ENCODE results near the gene CD40.

CD40 gene

DNA sequence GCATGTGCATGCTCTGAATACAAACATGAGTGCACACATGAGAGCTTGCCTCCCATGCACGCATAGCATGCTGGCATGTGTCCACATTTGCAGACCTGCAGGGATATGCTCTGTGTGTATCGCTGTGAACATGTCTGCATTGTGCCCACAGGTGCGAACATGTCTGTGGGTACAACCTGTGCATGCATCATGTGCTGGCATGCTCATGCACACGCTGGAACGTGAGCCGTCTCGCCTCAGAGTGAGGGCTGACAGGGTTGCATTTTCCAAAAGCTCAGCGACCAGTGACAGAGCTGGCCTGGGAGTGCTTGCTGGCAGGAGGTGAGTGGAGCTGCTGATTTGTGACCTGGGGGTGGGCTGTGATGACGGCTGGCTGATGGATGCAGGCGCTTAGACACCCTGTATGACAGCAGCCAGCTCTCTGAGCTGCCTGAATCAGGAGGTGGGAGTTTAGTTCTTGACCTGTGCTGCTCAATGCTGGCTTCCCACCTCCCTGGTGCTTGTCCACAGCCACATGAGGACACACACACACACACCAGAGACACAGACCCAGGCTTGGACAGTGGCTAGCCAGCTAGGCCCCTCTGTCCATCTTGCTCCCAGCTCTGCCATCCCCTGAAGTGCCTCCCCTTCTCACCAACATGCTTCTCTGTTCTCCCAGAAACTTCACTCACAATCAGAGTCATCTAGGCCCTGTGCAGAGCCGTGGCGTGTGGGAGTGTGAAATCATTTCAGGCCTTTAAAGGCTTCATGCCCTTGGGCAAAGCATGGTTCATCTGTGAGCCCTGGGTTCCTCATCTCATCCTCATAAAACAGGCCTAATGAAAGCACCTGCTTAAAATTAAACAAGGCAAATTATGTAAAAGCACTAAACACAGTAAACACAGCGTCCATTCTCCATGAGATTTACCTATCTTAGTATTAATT lies 51.4 kb downstream of the CD40 start:
- Histone ChIP-seq H3K9ac (ENCODE audit: low read depth, low read length) (no peak overlapping the region), H3K4me3 (ENCODE audit: low read depth in 1 of 2, low read length in 2 of 2) (no peak overlapping the region), H3K4me2 (ENCODE audit: insufficient read depth, low read length) (no peak overlapping the region), H3K9me3 (ENCODE audit: insufficient read depth, low read length, severe bottlenecking) (no peaks in the 10 kb centered on the region), H3K4me1 (ENCODE audit: insufficient read depth, low read length) (no peaks in the 10 kb centered on the region), H3K27ac (ENCODE audit: low read length) (no peak overlapping the region), H3K27me3 (ENCODE audit: insufficient read depth, low read length, poor library complexity) (peaks cover 5% of the 10 kb centered on the region), H2AFZ (ENCODE audit: low read depth, low read length) (no peak overlapping the region), H3K36me3 (ENCODE audit: insufficient read depth, low read length) (no peaks in the 10 kb centered on the region), H3K79me2 (ENCODE audit: insufficient read depth, low read length) (no peaks in the 10 kb centered on the region), H4K20me1 (ENCODE audit: insufficient read depth, low read length) (0 out of 2 replicates have a peak, but pooled peaks cover 8% of the 10 kb centered on the region)
- no peak for DNase-seq
- no peak for ATAC-seq (ENCODE audit: insufficient read depth, low read depth)
- TF ChIP-seq EZH2 (IDR thresholded peaks at IDR 0.05; ENCODE audit: borderline replicate concordance, low read depth, low read length, severe bottlenecking) = no peak
- TF ChIP-seq, protein P1, sequence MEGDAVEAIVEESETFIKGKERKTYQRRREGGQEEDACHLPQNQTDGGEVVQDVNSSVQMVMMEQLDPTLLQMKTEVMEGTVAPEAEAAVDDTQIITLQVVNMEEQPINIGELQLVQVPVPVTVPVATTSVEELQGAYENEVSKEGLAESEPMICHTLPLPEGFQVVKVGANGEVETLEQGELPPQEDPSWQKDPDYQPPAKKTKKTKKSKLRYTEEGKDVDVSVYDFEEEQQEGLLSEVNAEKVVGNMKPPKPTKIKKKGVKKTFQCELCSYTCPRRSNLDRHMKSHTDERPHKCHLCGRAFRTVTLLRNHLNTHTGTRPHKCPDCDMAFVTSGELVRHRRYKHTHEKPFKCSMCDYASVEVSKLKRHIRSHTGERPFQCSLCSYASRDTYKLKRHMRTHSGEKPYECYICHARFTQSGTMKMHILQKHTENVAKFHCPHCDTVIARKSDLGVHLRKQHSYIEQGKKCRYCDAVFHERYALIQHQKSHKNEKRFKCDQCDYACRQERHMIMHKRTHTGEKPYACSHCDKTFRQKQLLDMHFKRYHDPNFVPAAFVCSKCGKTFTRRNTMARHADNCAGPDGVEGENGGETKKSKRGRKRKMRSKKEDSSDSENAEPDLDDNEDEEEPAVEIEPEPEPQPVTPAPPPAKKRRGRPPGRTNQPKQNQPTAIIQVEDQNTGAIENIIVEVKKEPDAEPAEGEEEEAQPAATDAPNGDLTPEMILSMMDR (IDR thresholded peaks at IDR 0.05; ENCODE audit: borderline replicate concordance, extremely low read depth, low read length, poor library complexity, severe bottlenecking) = no peak

DNA sequence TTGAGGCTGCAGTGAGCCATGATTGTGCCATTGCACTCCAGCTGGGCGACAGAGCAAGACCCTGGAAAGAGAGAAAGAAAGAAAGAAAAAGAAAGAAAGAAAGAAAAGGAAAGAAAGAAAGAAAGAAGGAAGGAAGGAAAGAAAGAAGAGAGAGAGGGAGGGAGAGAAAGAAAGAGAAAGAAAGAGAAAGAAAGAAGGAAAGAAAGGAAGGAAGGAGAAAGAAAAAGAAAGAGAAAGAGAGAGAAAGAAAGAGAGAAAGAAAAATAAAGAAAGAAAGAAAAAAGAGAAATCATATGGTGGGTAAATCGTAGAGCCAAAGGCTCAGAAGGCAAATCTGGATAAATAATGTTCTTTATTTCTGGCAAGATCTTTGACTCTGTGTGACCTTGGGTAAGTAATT lies 53.4 kb downstream of the CD40 start:
- Histone ChIP-seq H3K79me2 (ENCODE audit: insufficient read depth, low read length) (no peaks in the 10 kb centered on the region), H3K4me2 (ENCODE audit: insufficient read depth, low read length) (no peak overlapping the region), H3K27ac (ENCODE audit: low read length) (no peak overlapping the region), H3K9ac (ENCODE audit: low read depth, low read length) (no peak overlapping the region), H3K36me3 (ENCODE audit: insufficient read depth, low read length) (no peaks in the 10 kb centered on the region), H3K9me3 (ENCODE audit: insufficient read depth, low read length, severe bottlenecking) (no peaks in the 10 kb centered on the region), H4K20me1 (ENCODE audit: insufficient read depth, low read length) (peaks cover 9% of the 10 kb centered on the region; the same call in 1 of the 2 replicates), H3K4me3 (ENCODE audit: low read depth in 1 of 2, low read length in 2 of 2) (no peak overlapping the region), H3K4me1 (ENCODE audit: insufficient read depth, low read length) (no peaks in the 10 kb centered on the region), H3K27me3 (ENCODE audit: insufficient read depth, low read length, poor library complexity) (peaks cover 11% of the 10 kb centered on the region), H2AFZ (ENCODE audit: low read depth, low read length) (no peak overlapping the region)
- TF ChIP-seq EZH2 (IDR thresholded peaks at IDR 0.05; ENCODE audit: borderline replicate concordance, low read depth, low read length, severe bottlenecking) = no peak
- TF ChIP-seq, protein P1 (IDR thresholded peaks at IDR 0.05; ENCODE audit: borderline replicate concordance, extremely low read depth, low read length, poor library complexity, severe bottlenecking) = no peak
- no peak for ATAC-seq (ENCODE audit: insufficient read depth, low read depth)
- no peak for DNase-seq

DNA sequence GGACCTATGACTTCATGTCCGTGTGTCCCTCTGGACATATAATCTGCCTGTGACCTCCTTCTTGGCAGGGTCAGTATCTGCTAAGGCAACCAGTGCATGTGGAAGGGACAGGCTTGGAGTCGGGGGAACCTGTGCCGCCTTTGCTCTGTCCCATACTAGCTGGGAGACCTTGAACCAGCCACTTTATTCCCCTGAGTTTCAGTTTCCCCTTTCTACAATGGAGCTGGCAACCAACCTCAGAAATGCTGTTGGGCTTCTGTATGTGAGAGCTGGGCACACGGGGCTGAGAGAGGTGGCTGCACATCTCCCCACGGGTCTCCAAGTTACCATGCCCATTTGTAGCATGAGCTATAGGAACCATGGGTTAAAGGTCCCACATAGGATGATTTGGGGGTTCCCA lies 53.8 kb downstream of the CD40 start:
- Histone ChIP-seq H3K27ac (ENCODE audit: low read length) (no peak overlapping the region), H3K9me3 (ENCODE audit: insufficient read depth, low read length, severe bottlenecking) (no peaks in the 10 kb centered on the region), H2AFZ (ENCODE audit: low read depth, low read length) (no peak overlapping the region), H3K27me3 (ENCODE audit: insufficient read depth, low read length, poor library complexity) (peaks cover 11% of the 10 kb centered on the region), H3K36me3 (ENCODE audit: insufficient read depth, low read length) (no peaks in the 10 kb centered on the region), H3K9ac (ENCODE audit: low read depth, low read length) (no peak overlapping the region), H4K20me1 (ENCODE audit: insufficient read depth, low read length) (peaks cover 12% of the 10 kb centered on the region), H3K79me2 (ENCODE audit: insufficient read depth, low read length) (no peaks in the 10 kb centered on the region), H3K4me3 (ENCODE audit: low read depth in 1 of 2, low read length in 2 of 2) (no peak overlapping the region), H3K4me1 (ENCODE audit: insufficient read depth, low read length) (no peaks in the 10 kb centered on the region), H3K4me2 (ENCODE audit: insufficient read depth, low read length) (no peak overlapping the region)
- no peak for TF ChIP-seq EZH2 (IDR thresholded peaks at IDR 0.05; ENCODE audit: borderline replicate concordance, low read depth, low read length, severe bottlenecking)
- TF ChIP-seq, protein P1 (IDR thresholded peaks at IDR 0.05; ENCODE audit: borderline replicate concordance, extremely low read depth, low read length, poor library complexity, severe bottlenecking) = no peak
- ATAC-seq (ENCODE audit: insufficient read depth, low read depth) = no peak
- no peak for DNase-seq
